Progenitor cell of endocrine pancreas (in vitro differentiated cells): Measurements from ENCODE around the gene ABCG4. TPM values are rescaled to one million over a fixed set of nuclear protein-coding genes. Genes with fewer than 3 reads are reported as not detected.
A peak's percentile ranks its signal among the peaks of the same experiment; 100 is the strongest.

Source experiments
- DNase-seq: peaks from one replicate; pipeline ENCODE4 v3.0.0; 2021; ENCODE audit warnings: low spot score; ENCODE audit not compliant: unreplicated experiment
- H3K27ac Mint-ChIP-seq: 2 replicates; pipeline ENCODE4 v1.8.0; 2021; ENCODE audit warnings: mild to moderate bottlenecking, moderate library complexity, mixed read lengths
- H3K27me3 Mint-ChIP-seq: 2 replicates; pipeline ENCODE4 v1.8.0; 2021; ENCODE audit warnings: mixed read lengths
- H3K36me3 Mint-ChIP-seq: 2 replicates; pipeline ENCODE4 v1.8.0; 2022; ENCODE audit warnings: mixed read lengths; ENCODE audit not compliant: insufficient read depth
- H3K4me1 Mint-ChIP-seq: 2 replicates; pipeline ENCODE4 v1.8.0; 2021; ENCODE audit warnings: low read depth, mixed read lengths
- H3K4me3 Mint-ChIP-seq: 2 replicates; pipeline ENCODE4 v1.8.0; 2021; ENCODE audit warnings: low read depth, mild to moderate bottlenecking, moderate library complexity, mixed read lengths
- H3K9me3 Mint-ChIP-seq: 2 replicates; pipeline ENCODE4 v1.8.0; 2021; ENCODE audit warnings: low read depth, mixed read lengths
- total RNA-seq: library from RNA; stranded (reverse); gene quantifications from 2 replicates; pipeline ENCODE4 v1.2.1, GENCODE V29; 2021
- TF ChIP-seq, protein P1 (sequence below): fragments of 200-600 bp; sonication (generic); IDR thresholded peaks from one replicate; pipeline ENCODE4 v1.5.0; 2021; ENCODE audit warnings: antibody characterized with exemption, mild to moderate bottlenecking; ENCODE audit not compliant: unreplicated experiment

ABCG4 gene
- total RNA-seq, 1 donor from 2014 or later: 0.53 TPM

DNA sequence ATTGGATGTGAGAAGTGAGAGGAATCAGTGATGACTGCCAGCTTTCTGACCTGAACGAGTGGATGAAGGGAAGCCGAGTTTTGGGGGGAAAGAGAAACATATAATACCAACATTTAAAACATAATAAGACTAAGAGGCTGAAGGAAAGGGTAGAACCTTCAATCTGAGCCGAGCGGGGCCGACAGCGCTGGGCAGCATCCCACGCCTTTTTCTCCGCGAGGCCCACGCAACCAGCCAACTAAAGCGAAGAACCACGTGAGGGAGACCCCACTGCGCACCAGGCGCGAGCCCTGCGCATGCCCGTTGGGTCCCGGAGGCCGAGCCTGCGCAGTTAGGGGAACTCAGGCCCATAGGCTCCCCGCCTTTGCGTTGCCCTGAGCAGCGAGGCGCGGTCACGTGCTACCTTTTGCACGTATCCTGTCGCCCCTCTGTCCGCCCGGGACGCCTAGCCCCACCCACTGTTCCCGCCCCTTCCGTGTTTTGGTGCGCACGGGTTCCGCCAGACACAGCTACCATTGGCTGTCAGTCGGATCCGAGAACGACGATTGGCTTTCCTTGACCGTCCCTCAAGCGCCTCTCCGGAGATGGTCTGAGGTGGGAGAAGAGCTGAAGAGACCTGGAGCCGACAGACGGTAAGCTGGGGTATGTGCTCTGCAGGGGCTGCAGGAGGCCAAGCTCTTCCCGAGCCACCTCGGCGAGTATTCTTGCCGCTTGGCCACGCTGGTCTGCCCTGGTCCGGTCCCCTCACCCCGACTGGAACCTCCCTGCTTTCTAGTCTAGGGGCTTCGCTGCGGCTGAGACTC is 27.6 kb upstream of the ABCG4 start, which contains the start of gene HINFP:
TSS of gene HINFP (plus strand) at position 573 of the 803 bp plus-strand sequence. CDS start 5,365 bp downstream, outside the sequence.
- no peaks in the 10 kb centered on the region for H3K9me3 Mint-ChIP-seq
- H3K4me1 Mint-ChIP-seq: peaks cover 21% of the 10 kb centered on the region
- peak; percentile 99 for DNase-seq
- peak within 1 kb of the TSS; percentile 96 for H3K27ac Mint-ChIP-seq
- peak within 1 kb of the TSS; percentile 93 for H3K4me3 Mint-ChIP-seq
- no peaks in the 10 kb centered on the region for H3K27me3 Mint-ChIP-seq
- H3K36me3 Mint-ChIP-seq: peaks cover 4% of the 10 kb centered on the region
- TF ChIP-seq, protein P1, sequence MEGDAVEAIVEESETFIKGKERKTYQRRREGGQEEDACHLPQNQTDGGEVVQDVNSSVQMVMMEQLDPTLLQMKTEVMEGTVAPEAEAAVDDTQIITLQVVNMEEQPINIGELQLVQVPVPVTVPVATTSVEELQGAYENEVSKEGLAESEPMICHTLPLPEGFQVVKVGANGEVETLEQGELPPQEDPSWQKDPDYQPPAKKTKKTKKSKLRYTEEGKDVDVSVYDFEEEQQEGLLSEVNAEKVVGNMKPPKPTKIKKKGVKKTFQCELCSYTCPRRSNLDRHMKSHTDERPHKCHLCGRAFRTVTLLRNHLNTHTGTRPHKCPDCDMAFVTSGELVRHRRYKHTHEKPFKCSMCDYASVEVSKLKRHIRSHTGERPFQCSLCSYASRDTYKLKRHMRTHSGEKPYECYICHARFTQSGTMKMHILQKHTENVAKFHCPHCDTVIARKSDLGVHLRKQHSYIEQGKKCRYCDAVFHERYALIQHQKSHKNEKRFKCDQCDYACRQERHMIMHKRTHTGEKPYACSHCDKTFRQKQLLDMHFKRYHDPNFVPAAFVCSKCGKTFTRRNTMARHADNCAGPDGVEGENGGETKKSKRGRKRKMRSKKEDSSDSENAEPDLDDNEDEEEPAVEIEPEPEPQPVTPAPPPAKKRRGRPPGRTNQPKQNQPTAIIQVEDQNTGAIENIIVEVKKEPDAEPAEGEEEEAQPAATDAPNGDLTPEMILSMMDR: no peak

DNA sequence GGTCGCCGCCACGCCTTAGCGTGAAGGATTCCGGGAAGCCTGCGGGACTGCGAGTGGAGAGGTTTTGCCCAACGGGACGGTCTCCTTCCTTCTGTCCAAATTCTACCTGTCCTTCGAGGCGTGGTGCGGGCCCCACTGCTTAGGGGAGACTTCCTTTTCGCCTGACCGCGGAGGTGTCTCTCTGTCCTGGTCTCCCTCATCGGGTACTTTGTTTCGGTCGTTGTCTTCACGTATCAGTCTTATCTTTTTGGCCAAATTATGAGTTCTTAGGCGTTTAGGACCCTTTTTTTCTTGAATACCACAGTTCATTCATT is 27.1 kb upstream of the ABCG4 start:
- H3K36me3 Mint-ChIP-seq: peaks cover 4% of the 10 kb centered on the region
- no peaks in the 10 kb centered on the region for H3K27me3 Mint-ChIP-seq

DNA sequence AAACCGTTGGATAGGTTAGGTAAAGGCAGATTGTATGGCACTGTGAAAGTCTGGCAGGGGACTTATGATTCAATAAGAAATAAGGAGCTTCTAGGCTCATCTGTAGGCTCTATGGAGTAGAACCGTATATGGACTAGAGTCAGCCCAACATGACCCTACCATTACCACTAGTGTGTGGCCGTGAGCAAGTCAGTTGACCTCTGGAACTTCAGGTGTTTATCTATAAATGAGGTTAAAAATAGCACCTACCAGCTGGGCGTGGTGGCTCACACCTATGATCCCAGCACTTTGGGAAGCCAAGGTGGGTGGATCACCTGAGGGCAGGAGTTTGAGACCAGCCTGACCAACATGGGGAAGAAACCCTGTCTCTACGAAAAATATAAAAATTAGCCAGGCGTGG is 23.0 kb upstream of the ABCG4 start:
- DNase-seq: no peak
- TF ChIP-seq, protein P1: no peak
- peaks cover 7% of the 10 kb centered on the region for H3K36me3 Mint-ChIP-seq
- H3K4me3 Mint-ChIP-seq: no peak overlapping the region
- H3K4me1 Mint-ChIP-seq: peaks cover 14% of the 10 kb centered on the region
- H3K9me3 Mint-ChIP-seq: no peaks in the 10 kb centered on the region
- no peaks in the 10 kb centered on the region for H3K27me3 Mint-ChIP-seq
- H3K27ac Mint-ChIP-seq: no peak overlapping the region

More for the DNA sequence above, 27.1 kb upstream of the ABCG4 start:
- peak overlapping the region; percentile 96 for H3K27ac Mint-ChIP-seq
- peak overlapping the region; percentile 93 for H3K4me3 Mint-ChIP-seq
- DNase-seq: no peak
- TF ChIP-seq, protein P1: no peak
- H3K9me3 Mint-ChIP-seq: no peaks in the 10 kb centered on the region
- H3K4me1 Mint-ChIP-seq: peaks cover 21% of the 10 kb centered on the region

DNA sequence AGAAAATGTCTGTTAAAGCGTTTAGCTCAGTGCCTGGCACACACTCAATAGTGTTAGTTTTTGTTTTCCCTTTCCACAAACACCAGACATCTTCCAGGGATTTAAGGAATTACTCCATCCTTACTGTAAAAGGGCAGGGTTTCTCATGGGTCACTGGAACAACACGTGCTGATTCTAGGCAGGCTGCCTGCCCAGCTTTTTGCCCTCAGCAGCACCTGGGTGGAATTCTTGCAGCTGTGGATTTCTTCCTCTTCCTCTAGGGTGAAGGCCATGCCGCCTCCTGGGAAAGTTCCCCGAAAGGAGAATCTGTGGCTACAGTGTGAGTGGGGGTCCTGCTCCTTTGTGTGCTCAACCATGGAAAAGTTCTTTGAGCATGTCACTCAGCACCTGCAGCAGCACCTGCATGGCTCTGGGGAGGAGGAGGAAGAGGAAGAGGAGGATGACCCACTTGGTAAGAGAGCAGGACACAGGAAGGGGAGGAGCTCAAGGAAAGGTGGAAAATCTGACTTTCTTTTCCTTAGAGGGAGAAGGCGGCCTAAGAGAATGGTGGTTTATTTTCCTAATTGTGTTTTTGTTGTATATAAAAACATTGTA is 22.1 kb upstream of the ABCG4 start:
- no peaks in the 10 kb centered on the region for H3K9me3 Mint-ChIP-seq
- no peak overlapping the region for H3K4me3 Mint-ChIP-seq
- H3K27ac Mint-ChIP-seq: no peak overlapping the region
- TF ChIP-seq, protein P1: no peak
- no peaks in the 10 kb centered on the region for H3K27me3 Mint-ChIP-seq
- peaks cover 7% of the 10 kb centered on the region for H3K36me3 Mint-ChIP-seq
- DNase-seq: no peak
- peaks cover 11% of the 10 kb centered on the region for H3K4me1 Mint-ChIP-seq

DNA sequence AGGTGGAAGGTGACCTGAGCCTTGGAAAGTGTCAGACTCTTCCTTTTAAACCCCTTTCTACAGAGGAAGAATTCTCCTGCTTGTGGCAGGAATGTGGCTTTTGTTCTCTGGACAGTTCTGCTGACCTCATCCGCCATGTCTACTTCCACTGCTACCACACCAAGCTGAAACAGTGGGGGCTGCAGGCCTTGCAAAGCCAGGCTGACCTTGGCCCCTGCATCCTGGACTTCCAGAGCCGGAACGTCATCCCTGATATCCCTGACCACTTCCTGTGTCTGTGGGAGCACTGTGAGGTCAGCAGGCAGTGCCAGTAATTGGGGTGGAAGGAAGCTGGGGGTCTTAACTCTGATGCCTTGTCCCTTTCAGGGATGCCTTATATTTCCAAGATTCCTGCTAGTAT is 18.2 kb upstream of the ABCG4 start:
- Mint-ChIP-seq H3K27me3 (no peaks in the 10 kb centered on the region), H3K27ac (no peak overlapping the region), H3K9me3 (no peaks in the 10 kb centered on the region), H3K4me1 (no peaks in the 10 kb centered on the region), H3K36me3 (peaks cover 11% of the 10 kb centered on the region), H3K4me3 (no peak overlapping the region)
- TF ChIP-seq, protein P1: no peak
- no peak for DNase-seq
